ENCODE results near the gene IL2RG.

- TF ChIP-seq POLR2A (IDR thresholded peaks at IDR 0.05) (no peak), CTCF (IDR thresholded peaks at IDR 0.05) (no peak), POLR2AphosphoS5 (IDR thresholded peaks at IDR 0.05) (no peak)
Observed at GRCh38 chrX:71143508-71143907, 32.1 kb upstream of the IL2RG start.

Measured in transverse colon (tissue), 4 donors.